ENCODE data around the gene DVL2. TPM values are rescaled to one million over a fixed set of nuclear protein-coding genes. Genes with fewer than 3 reads are reported as not detected.

DVL2 gene
- total and polyA plus RNA-seq, 12 donors = 11.8 to 87.2 (median 44.4) TPM

DNA sequence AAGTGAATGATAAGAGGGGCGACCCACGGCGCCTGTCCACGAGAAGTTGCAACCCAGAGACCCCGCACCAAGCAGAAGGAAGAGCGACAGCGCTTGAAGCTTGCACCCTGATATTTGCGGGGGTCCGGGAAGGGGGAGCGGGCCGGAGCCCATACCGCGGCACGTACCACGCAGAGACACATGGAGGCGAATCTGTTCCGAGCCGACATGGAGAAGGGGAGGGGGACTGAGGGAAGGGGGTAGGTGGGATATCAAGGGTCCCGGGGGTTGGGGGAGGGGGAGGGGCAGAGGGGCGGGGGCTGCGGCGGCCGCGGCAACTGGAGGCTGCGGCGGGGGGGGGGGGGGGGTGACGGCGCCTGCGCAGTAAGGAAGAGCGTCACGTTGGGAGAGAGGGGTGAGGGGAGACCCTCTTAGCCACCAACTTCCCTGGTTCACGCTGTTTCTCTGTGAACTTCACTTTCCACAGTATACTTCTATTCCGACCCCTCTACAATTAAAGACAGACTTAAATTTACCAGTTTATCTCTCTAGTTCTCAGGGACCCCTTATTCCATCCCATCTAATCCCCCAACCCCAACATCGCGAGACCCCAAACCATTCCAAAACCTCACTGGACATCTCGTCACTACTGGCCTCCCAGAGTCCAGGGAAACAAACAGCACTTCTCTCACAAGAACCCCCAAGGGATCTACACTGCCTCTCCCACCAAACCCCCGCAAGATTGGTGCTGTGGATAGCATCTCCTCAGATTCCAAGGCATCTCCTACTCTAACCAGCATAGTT lies 22.6 kb downstream of the DVL2 start:
- no peak for TF ChIP-seq CTCF (IDR thresholded peaks at IDR 0.05)
- TF ChIP-seq POLR2A (IDR thresholded peaks at IDR 0.05) = no peak
- Histone ChIP-seq H3K27ac (peak overlapping the region in 1 of 5 donors; percentile 34), H3K27me3 (no peaks in the 10 kb centered on the region), H3K4me1 (replicated peaks in 1 of 2) (peaks cover 17 to 36% of the 10 kb centered on the region in 2 donors), H3K4me3 (no peak overlapping the region), H3K36me3 (replicated peaks in 1 of 2) (no peaks in the 10 kb centered on the region), H3K9me3 (replicated peaks in 1 of 3) (no peaks in the 10 kb centered on the region)
- WGBS, 4 donors = 36 to 50% (median 43%) methylated on average over 22 to 37 of the region's 37 CpGs
- intact Hi-C loops (cut with DNase I) = no loop called here
- DNase-seq = peak in 1 of 7 donors; percentile 21

GRCh38 chr17:7208754-7209460 lies 25.4 kb downstream of the DVL2 start:
- no peaks in the 10 kb centered on the region for H3K9me3 ChIP-seq (replicated peaks in 1 of 3)
- no peaks in the 10 kb centered on the region for H3K36me3 ChIP-seq (replicated peaks in 1 of 2)
- H3K27me3 ChIP-seq = no peaks in the 10 kb centered on the region
- peak overlapping the region in 1 of 5 donors; percentile 30 for H3K27ac ChIP-seq
- peaks cover 1 to 19% of the 10 kb centered on the region in 2 donors for H3K4me1 ChIP-seq (replicated peaks in 1 of 2)
- peak in 1 of 7 donors; percentile 13 for DNase-seq
- 72 to 85% (median 80%) methylated on average over 9 of the region's 9 CpGs for WGBS, 4 donors
- intact Hi-C loops (cut with DNase I) = no loop called here
- TF ChIP-seq CTCF (IDR thresholded peaks at IDR 0.05) (no peak), POLR2A (IDR thresholded peaks at IDR 0.05) (no peak)
- no peak overlapping the region for H3K4me3 ChIP-seq

DNA sequence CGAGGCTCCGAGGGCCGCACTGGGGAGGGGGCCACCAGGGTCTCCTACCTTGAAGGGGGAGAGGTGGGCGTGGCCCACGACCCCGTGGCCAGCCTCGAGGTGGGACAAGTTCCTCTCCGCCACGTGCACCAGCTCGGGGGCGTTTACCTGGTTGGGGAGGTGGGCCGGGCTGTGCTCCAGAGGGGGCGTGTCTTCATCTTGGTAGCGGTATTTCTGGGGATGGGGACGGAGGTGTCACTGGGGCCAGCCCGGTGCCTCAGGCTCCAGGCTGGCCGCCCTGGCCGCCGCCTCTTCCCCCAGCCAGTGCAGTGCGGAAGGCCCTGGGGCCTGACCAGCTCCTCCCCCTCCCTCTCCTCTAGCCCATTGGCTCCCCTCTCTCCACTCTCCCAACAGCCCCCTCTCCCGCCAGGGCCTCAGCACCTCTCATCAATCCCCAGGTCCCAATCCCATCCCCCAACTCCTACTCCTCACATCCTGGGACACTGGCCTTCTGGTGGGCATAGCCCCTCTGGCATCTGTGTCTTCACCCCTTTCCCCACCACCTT lies 26.2 kb downstream of the DVL2 start:
- H3K27ac ChIP-seq = peak overlapping the region in 1 of 5 donors; percentile 30
- TF ChIP-seq CTCF (IDR thresholded peaks at IDR 0.05) = no peak
- TF ChIP-seq POLR2A (IDR thresholded peaks at IDR 0.05) = no peak
- 70 to 97% (median 82%) methylated on average over 1 to 21 of the region's 21 CpGs for WGBS, 4 donors
- DNase-seq = peak in 2 of 7 donors; percentile 13 to 17
- H3K4me3 ChIP-seq = no peak overlapping the region
- H3K9me3 ChIP-seq (replicated peaks in 1 of 3) = no peaks in the 10 kb centered on the region
- peaks cover 0 to 8% of the 10 kb centered on the region in 2 donors for H3K36me3 ChIP-seq (replicated peaks in 1 of 2)
- intact Hi-C loops (cut with DNase I) = no loop called here
- H3K27me3 ChIP-seq = no peaks in the 10 kb centered on the region
- peaks cover 0 to 15% of the 10 kb centered on the region in 2 donors for H3K4me1 ChIP-seq (replicated peaks in 1 of 2)
